Measurements from ENCODE around the gene ZNF652. TPM values are rescaled to one million over a fixed set of nuclear protein-coding genes. Genes with fewer than 3 reads are reported as not detected.
"Not testable (repeated sequence)": the region's sequence is repeated elsewhere in the genome, so short reads cannot be mapped to it uniquely, and the experiment has no call there.

The ZNF652 gene
- total RNA-seq, 4 donors from 2014 or later: 56.0 to 124 (median 92.2) TPM

DNA sequence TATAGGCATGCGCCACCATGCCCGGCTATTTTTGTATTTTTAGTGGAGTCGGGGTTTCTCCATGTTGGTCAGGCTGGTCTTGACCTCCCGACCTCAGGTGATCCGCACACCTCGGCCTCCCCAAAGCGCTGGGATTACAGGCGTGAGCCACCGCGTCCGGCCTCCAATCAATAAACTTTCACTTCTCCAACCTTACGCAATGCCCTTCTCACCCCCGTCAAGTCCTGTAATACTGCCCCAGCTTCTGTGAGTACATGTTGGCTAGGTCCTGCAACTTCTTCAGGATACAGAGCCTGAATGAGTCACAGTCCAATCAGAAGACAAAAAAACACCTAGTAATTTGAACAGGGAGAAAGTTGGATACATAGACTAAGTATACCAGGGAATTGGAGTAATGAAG, 84.4 kb downstream of the ZNF652 start:
- 93 to 100% methylated on average over 3 of the region's 13 CpGs for WGBS, 2 donors (ENCODE audit: low coverage in 1 of 2)
- Histone ChIP-seq H3K27me3 (no peaks in the 10 kb centered on the region), H3K27ac (no peak overlapping the region), H3K9me3 (no peaks in the 10 kb centered on the region), H3K4me1 (no peaks in the 10 kb centered on the region), H3K4me3 (no peak overlapping the region), H3K36me3 (no peaks in the 10 kb centered on the region)
- TF ChIP-seq, protein P1, sequence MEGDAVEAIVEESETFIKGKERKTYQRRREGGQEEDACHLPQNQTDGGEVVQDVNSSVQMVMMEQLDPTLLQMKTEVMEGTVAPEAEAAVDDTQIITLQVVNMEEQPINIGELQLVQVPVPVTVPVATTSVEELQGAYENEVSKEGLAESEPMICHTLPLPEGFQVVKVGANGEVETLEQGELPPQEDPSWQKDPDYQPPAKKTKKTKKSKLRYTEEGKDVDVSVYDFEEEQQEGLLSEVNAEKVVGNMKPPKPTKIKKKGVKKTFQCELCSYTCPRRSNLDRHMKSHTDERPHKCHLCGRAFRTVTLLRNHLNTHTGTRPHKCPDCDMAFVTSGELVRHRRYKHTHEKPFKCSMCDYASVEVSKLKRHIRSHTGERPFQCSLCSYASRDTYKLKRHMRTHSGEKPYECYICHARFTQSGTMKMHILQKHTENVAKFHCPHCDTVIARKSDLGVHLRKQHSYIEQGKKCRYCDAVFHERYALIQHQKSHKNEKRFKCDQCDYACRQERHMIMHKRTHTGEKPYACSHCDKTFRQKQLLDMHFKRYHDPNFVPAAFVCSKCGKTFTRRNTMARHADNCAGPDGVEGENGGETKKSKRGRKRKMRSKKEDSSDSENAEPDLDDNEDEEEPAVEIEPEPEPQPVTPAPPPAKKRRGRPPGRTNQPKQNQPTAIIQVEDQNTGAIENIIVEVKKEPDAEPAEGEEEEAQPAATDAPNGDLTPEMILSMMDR (IDR thresholded peaks at IDR 0.05): no peak
- ATAC-seq: no peak

DNA sequence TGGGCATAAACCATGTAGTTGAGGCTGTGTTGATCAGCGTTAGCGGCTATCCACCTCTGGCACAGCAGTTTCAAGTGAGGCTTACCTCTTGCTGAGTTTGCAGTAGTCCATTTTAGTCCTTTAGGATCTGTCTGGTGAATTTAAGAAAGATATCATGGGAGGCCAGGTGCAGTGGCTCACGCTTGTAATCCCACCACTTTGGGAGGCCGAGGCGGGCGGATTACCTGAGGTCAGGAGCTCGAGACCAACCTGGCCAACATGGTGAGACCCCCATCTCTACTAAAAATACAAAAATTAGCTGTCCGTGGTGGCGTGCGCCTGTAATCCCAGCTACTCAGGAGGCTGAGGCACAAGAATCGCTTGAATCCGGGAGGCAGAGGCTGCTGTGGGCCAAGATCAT, 86.1 kb downstream of the ZNF652 start:
- 98 to 100% methylated on average over 2 to 6 of the region's 12 CpGs for WGBS, 2 donors (ENCODE audit: low coverage in 1 of 2)
- not testable (repeated sequence) for ATAC-seq

DNA sequence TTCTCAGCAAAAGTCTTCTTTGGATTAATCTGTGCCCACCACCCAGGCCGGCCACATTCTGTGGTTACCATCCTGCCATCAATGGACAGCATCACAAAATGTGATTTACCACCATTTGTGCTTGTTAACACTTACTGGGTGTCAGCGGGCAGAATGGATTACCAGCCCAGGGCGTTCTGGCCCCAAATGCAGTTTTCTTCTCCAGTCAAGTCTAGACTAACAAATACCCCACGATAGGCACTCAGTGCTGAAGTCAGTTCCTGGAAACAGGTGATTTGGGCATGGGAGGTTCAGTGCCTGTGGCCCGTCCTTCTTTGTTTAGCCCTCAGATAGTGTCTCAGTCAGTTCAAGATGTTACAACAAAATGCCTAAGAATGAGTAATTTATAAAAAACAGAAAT, 92.7 kb downstream of the ZNF652 start:
- ATAC-seq: no peak
- Histone ChIP-seq H3K9me3 (no peaks in the 10 kb centered on the region), H3K27ac (no peak overlapping the region), H3K4me1 (no peaks in the 10 kb centered on the region), H3K4me3 (no peak overlapping the region), H3K27me3 (peaks cover 8% of the 10 kb centered on the region), H3K36me3 (no peaks in the 10 kb centered on the region)
- TF ChIP-seq, protein P1 (IDR thresholded peaks at IDR 0.05): no peak
- TF ChIP-seq POLR2A (IDR thresholded peaks at IDR 0.05): no peak
- TF ChIP-seq EP300 (IDR thresholded peaks at IDR 0.05): no peak
- no peak for TF ChIP-seq POLR2AphosphoS5 (IDR thresholded peaks at IDR 0.05)
- WGBS, 2 donors (ENCODE audit: low coverage in 1 of 2): 55 to 65% methylated on average over 2 of the region's 5 CpGs

More for the DNA sequence above, 86.1 kb downstream of the ZNF652 start:
- not testable (repeated sequence) for H3K27ac ChIP-seq, H3K36me3 ChIP-seq, H3K4me1 ChIP-seq, H3K4me3 ChIP-seq, H3K9me3 ChIP-seq, H3K27me3 ChIP-seq

DNA sequence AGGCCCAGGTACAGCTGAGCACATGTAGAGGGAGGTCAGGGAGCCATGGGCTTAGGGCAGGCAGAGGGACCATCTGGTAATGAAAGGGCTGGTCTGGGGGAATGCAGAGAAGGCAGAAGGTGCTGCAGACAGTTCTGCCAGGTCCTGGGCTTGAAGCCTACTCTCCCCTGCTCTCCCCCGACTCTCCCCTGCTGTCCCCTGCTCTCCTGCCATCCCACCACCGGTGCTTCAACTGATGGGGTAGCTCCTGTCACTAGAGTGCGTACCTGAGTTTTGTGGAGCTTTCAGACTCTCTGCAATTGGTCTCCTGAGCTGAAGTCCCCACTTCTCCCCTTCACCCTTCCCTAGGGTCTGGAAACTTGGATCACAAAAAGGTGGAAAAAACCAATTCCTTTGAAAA, 94.1 kb downstream of the ZNF652 start:
- Histone ChIP-seq H3K4me1 (no peaks in the 10 kb centered on the region), H3K27ac (no peak overlapping the region), H3K9me3 (no peaks in the 10 kb centered on the region), H3K36me3 (no peaks in the 10 kb centered on the region), H3K4me3 (no peak overlapping the region), H3K27me3 (peaks cover 8% of the 10 kb centered on the region)
- WGBS, 2 donors (ENCODE audit: low coverage in 1 of 2): 63 to 90% methylated on average over 1 to 2 of the region's 3 CpGs
- TF ChIP-seq, protein P1 (IDR thresholded peaks at IDR 0.05): no peak
- TF ChIP-seq EP300 (IDR thresholded peaks at IDR 0.05) (no peak), POLR2A (IDR thresholded peaks at IDR 0.05) (no peak), POLR2AphosphoS5 (IDR thresholded peaks at IDR 0.05) (no peak)
- no peak for ATAC-seq

DNA sequence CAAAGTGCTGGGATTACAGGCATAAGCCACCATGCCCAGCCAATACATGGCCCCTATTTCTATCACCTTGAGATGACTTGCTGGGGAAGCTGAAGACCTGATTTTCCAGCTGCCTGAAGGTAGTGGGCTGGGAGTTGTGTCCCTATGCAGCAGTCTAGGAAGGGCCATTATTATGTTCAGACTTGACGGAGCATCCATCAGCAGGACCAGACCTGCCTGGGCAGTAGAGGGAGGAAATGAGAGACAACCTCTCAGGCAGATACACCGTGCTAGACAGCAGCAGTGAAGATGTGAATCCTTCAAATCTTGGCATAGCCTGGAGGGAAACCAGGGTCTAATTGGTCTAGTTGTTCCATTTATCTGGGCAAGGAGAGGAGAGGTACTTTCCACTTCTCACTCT, 95.8 kb downstream of the ZNF652 start:
- Histone ChIP-seq H3K36me3 (no peaks in the 10 kb centered on the region), H3K27ac (no peak overlapping the region), H3K9me3 (no peaks in the 10 kb centered on the region), H3K4me3 (no peak overlapping the region), H3K4me1 (peaks cover 0 to 1% (median 0%) of the 10 kb centered on the region in 3 donors), H3K27me3 (peaks cover 16% of the 10 kb centered on the region)
- ATAC-seq: no peak
- no CpG with 5 or more reads among the region's 2 CpGs for WGBS, 2 donors (ENCODE audit: low coverage in 1 of 2)
- TF ChIP-seq POLR2A (IDR thresholded peaks at IDR 0.05): no peak
- no peak for TF ChIP-seq POLR2AphosphoS5 (IDR thresholded peaks at IDR 0.05)
- TF ChIP-seq EP300 (IDR thresholded peaks at IDR 0.05): no peak
- TF ChIP-seq, protein P1 (IDR thresholded peaks at IDR 0.05): no peak

DNA sequence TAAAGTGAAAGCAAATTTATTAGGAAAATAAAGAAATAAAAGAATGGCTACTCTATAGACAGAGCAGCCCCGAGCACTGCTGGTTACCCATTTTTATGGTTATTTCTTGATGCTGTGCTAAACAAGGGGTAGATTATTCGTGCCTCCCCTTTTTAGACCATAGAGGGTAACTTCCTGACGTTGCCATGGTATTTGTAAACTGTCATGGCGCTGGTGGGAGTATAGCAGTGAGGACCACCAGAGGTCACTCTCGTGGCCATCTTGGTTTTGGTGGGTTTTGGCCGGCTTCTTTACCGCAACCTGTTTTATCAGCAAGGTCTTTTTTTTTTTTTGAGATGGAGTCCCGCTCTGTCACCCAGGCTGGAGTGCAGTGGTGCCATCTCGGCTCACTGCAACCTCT, 100.5 kb downstream of the ZNF652 start:
- H3K36me3 ChIP-seq, H3K27ac ChIP-seq, ATAC-seq, H3K9me3 ChIP-seq, H3K27me3 ChIP-seq, H3K4me3 ChIP-seq: not testable (repeated sequence)
- peaks cover 0 to 18% (median 3%) of the 10 kb centered on the region in 3 donors for H3K4me1 ChIP-seq
- 78 to 93% methylated on average over 8 to 9 of the region's 9 CpGs for WGBS, 2 donors (ENCODE audit: low coverage in 1 of 2)
